K562 (cell line): Measurements from ENCODE around the gene HBB. TPM values are rescaled to one million over a fixed set of nuclear protein-coding genes. Genes with fewer than 3 reads are reported as not detected.

Experiments used
- CHD1 ChIP-seq: fragments of 200-600 bp; sonication (generic); IDR thresholded peaks from one replicate; pipeline ENCODE4 v1.6.1; 2012; ENCODE audit warnings: mild to moderate bottlenecking, moderate library complexity, low read length, inconsistent platforms
- FOXA1 ChIP-seq: fragments of 450-650 bp; IDR thresholded peaks from 2 replicates; pipeline ENCODE4 v1.6.1; 2016; ENCODE audit warnings: mild to moderate bottlenecking, borderline replicate concordance
- PKNOX1 ChIP-seq: fragments of 450-650 bp; IDR thresholded peaks from 2 replicates; pipeline ENCODE4 v1.6.1; 2016
- PRDM10 ChIP-seq: fragments of 450-650 bp; IDR thresholded peaks from 2 replicates; pipeline ENCODE4 v1.6.1; 2018; ENCODE audit not compliant: partially characterized antibody
- THRB ChIP-seq: fragments of 450-650 bp; formaldehyde crosslinking; conservative IDR thresholded peaks from 2 replicates; pipeline ENCODE4 v1.4.0; 2022; ENCODE audit warnings: mild to moderate bottlenecking, missing genetic modification characterization
- ZNF785 ChIP-seq: fragments of 250-450 bp; sonication (Bioruptor Pico); IDR thresholded peaks from 2 replicates; pipeline ENCODE4 v1.4.0; 2020; ENCODE audit warnings: mild to moderate bottlenecking
- polyA plus RNA-seq, 8 experiments: library from polyadenylated mRNA; depleted of rRNA in 4 of 8; stranded (reverse) in 5 of 8; unstranded in 3 of 8; fragments of >200 nt; fragmentation: Nextera tagmentation in 2 of 8; fragmentation: Illumina TruSeq in 1 of 8; extraction: Ambion mirVana in 2 of 8; extraction: Trizol in 1 of 8; gene quantifications; 2 replicates each; pipeline versions ENCODE4 v1.2.1 to v1.2.3, GENCODE V29; 2011 to 2014; ENCODE audit warnings: inconsistent platforms in 1 of 8, missing spikeins in 1 of 8
- total RNA-seq, 7 experiments: library from RNA; depleted of rRNA in 6 of 7; stranded (reverse); fragments of >200 nt in 6 of 7; fragmentation: Illumina TruSeq in 2 of 7; extraction: Trizol in 2 of 7; gene quantifications; 2 replicates each; pipeline versions ENCODE4 v1.2.1 to v1.2.3, GENCODE V29; 2011 to 2021; ENCODE audit warnings: low replicate concordance in 1 of 7

HBB gene
- total and polyA plus RNA-seq, 9 of the 15 experiments (the other 6 are each of a cell fraction or from before 2014, with no cell fraction given) = 0.33 to 3.4 (median 1.2) TPM; not detected in 2

- TF ChIP-seq PRDM10 = no peak
- no peak for TF ChIP-seq THRB (CRISPR knock-in tag)
- TF ChIP-seq ZNF785 (CRISPR knock-in tag) = no peak
- no peak for TF ChIP-seq FOXA1
- TF ChIP-seq PKNOX1 = no peak
- TF ChIP-seq CHD1 = no peak
These were observed 16.4 kb downstream of the HBB start (continued) for GRCh38 chr11:5210376-5210885.
